Osteocyte (in vitro differentiated cells): ENCODE data around the gene MX1. TPM values are rescaled to one million over a fixed set of nuclear protein-coding genes. Genes with fewer than 3 reads are reported as not detected.

ENCODE experiments used
- DNase-seq: peaks from one replicate; pipeline ENCODE4 v3.0.0; 2021; ENCODE audit warnings: mixed read lengths; ENCODE audit not compliant: unreplicated experiment; ENCODE audit errors: extremely low spot score
- H3K27ac Mint-ChIP-seq: one replicate; pipeline ENCODE4 v1.8.0; 2021; ENCODE audit warnings: mild to moderate bottlenecking, mixed read lengths; ENCODE audit not compliant: unreplicated experiment
- H3K27me3 Mint-ChIP-seq: one replicate; pipeline ENCODE4 v1.8.0; 2021; ENCODE audit warnings: mixed read lengths; ENCODE audit not compliant: unreplicated experiment
- H3K36me3 Mint-ChIP-seq: one replicate; pipeline ENCODE4 v1.8.0; 2021; ENCODE audit warnings: mixed read lengths; ENCODE audit not compliant: unreplicated experiment
- H3K4me1 Mint-ChIP-seq: one replicate; pipeline ENCODE4 v1.8.0; 2021; ENCODE audit warnings: mixed read lengths; ENCODE audit not compliant: unreplicated experiment
- H3K4me3 Mint-ChIP-seq: one replicate; pipeline ENCODE4 v1.8.0; 2021; ENCODE audit warnings: mild to moderate bottlenecking, moderate library complexity, mixed read lengths; ENCODE audit not compliant: unreplicated experiment
- H3K9me3 Mint-ChIP-seq: one replicate; pipeline ENCODE4 v1.8.0; 2021; ENCODE audit warnings: mixed read lengths; ENCODE audit not compliant: unreplicated experiment
- CTCF ChIP-seq: fragments of 200-600 bp; sonication (generic); IDR thresholded peaks from 2 replicates; pipeline ENCODE4 v1.5.0; 2021; ENCODE audit warnings: antibody characterized with exemption, mild to moderate bottlenecking, moderate library complexity
- total RNA-seq: library from RNA; stranded (reverse); gene quantifications from 2 replicates; pipeline ENCODE4 v1.2.1, GENCODE V29; 2021

MX1 gene
- total RNA-seq, 1 donor from 2014 or later = 4.0 TPM

GRCh38 chr21:41405321-41405720 is 20.7 kb upstream of the MX1 start:
- Mint-ChIP-seq H3K27ac (no peak overlapping the region), H3K4me3 (no peak overlapping the region), H3K4me1 (no peaks in the 10 kb centered on the region), H3K36me3 (no peaks in the 10 kb centered on the region), H3K9me3 (no peaks in the 10 kb centered on the region), H3K27me3 (peaks cover 64% of the 10 kb centered on the region)
- DNase-seq = no peak
- no peak for TF ChIP-seq CTCF

GRCh38 chr21:41406340-41406739 is 19.7 kb upstream of the MX1 start:
- Mint-ChIP-seq H3K27me3 (peaks cover 63% of the 10 kb centered on the region), H3K36me3 (no peaks in the 10 kb centered on the region), H3K9me3 (no peaks in the 10 kb centered on the region), H3K27ac (no peak overlapping the region), H3K4me1 (peaks cover 9% of the 10 kb centered on the region), H3K4me3 (no peak overlapping the region)
- no peak for TF ChIP-seq CTCF
- DNase-seq = no peak

- peaks cover 68% of the 10 kb centered on the region for H3K27me3 Mint-ChIP-seq
- H3K27ac Mint-ChIP-seq = no peak overlapping the region
- no peak for DNase-seq
- H3K4me1 Mint-ChIP-seq = peaks cover 18% of the 10 kb centered on the region
- TF ChIP-seq CTCF = no peak
- no peak overlapping the region for H3K4me3 Mint-ChIP-seq
- no peaks in the 10 kb centered on the region for H3K36me3 Mint-ChIP-seq
- H3K9me3 Mint-ChIP-seq = no peaks in the 10 kb centered on the region
Measured at GRCh38 chr21:41407541-41408460, 18.2 kb upstream of the MX1 start.

- no peak for DNase-seq
- H3K27me3 Mint-ChIP-seq = peaks cover 82% of the 10 kb centered on the region
Measured at GRCh38 chr21:41410361-41410760, 15.7 kb upstream of the MX1 start.

More at GRCh38 chr21:41410361-41410760, 15.7 kb upstream of the MX1 start:
- H3K27ac Mint-ChIP-seq = no peak overlapping the region
- TF ChIP-seq CTCF = no peak
- H3K4me1 Mint-ChIP-seq = peaks cover 18% of the 10 kb centered on the region
- no peak overlapping the region for H3K4me3 Mint-ChIP-seq
- H3K36me3 Mint-ChIP-seq = no peaks in the 10 kb centered on the region
- peaks cover 4% of the 10 kb centered on the region for H3K9me3 Mint-ChIP-seq
